HEK293 (cell line): ENCODE measurements around the gene KIF5B.

ENCODE experiments used
- GLI2 ChIP-seq: fragments of 450-650 bp; formaldehyde crosslinking; IDR thresholded peaks from 2 replicates; pipeline ENCODE4; 2017; ENCODE audit warnings: missing biosample characterization, missing genetic modification characterization, low read depth, borderline replicate concordance
- GLIS2 ChIP-seq: fragments of 450-650 bp; formaldehyde crosslinking; IDR thresholded peaks from 2 replicates; pipeline ENCODE4 v1.5.1; 2016; ENCODE audit warnings: missing biosample characterization, missing genetic modification characterization
- HOXD13 ChIP-seq: sonication (generic); formaldehyde crosslinking; IDR thresholded peaks from 2 replicates; pipeline ENCODE4 v1.8.0; 2022; ENCODE audit warnings: missing genetic modification reagents, borderline replicate concordance
- KLF1 ChIP-seq: fragments of 450-650 bp; formaldehyde crosslinking; IDR thresholded peaks from 2 replicates; pipeline ENCODE4 v1.5.1; 2016; ENCODE audit warnings: missing biosample characterization, missing genetic modification characterization
- MYNN ChIP-seq: fragments of 450-650 bp; formaldehyde crosslinking; IDR thresholded peaks from 2 replicates; pipeline ENCODE4 v1.5.1; 2016; ENCODE audit warnings: missing biosample characterization, missing genetic modification characterization, borderline replicate concordance
- ZBTB1 ChIP-seq: fragments of 450-650 bp; formaldehyde crosslinking; IDR thresholded peaks from 2 replicates; pipeline ENCODE4 v1.5.1; 2016; ENCODE audit warnings: missing biosample characterization, missing genetic modification characterization
- ZBTB48 ChIP-seq: fragments of 450-650 bp; formaldehyde crosslinking; IDR thresholded peaks from 2 replicates; pipeline ENCODE4 v1.5.1; 2016; ENCODE audit warnings: missing biosample characterization, missing genetic modification characterization
- ZBTB7A ChIP-seq: fragments of 450-650 bp; formaldehyde crosslinking; IDR thresholded peaks from 2 replicates; pipeline ENCODE4 v1.5.1; 2016; ENCODE audit warnings: low read depth, missing biosample characterization, missing genetic modification characterization
- ZNF121 ChIP-seq: fragments of 450-650 bp; formaldehyde crosslinking; IDR thresholded peaks from 2 replicates; pipeline ENCODE4 v1.5.1; 2016; ENCODE audit warnings: missing biosample characterization, missing genetic modification characterization
- ZNF133 ChIP-seq: fragments of 450-650 bp; formaldehyde crosslinking; IDR thresholded peaks from 2 replicates; pipeline ENCODE4 v1.5.1; 2016; ENCODE audit warnings: missing biosample characterization, missing genetic modification characterization
- ZNF202 ChIP-seq: fragments of 450-650 bp; formaldehyde crosslinking; IDR thresholded peaks from 2 replicates; pipeline ENCODE4 v1.5.1; 2016; ENCODE audit warnings: missing biosample characterization, missing genetic modification characterization, borderline replicate concordance
- ZNF24 ChIP-seq: fragments of 450-650 bp; formaldehyde crosslinking; IDR thresholded peaks from 2 replicates; pipeline ENCODE4 v1.5.1; 2016; ENCODE audit warnings: missing biosample characterization, missing genetic modification characterization
- ZNF350 ChIP-seq: fragments of 450-650 bp; formaldehyde crosslinking; IDR thresholded peaks from 2 replicates; pipeline ENCODE4 v1.5.0; 2017; ENCODE audit warnings: missing biosample characterization, mild to moderate bottlenecking, missing genetic modification characterization
- ZNF391 ChIP-seq: fragments of 450-650 bp; formaldehyde crosslinking; IDR thresholded peaks from 2 replicates; pipeline ENCODE4 v1.5.1; 2016; ENCODE audit warnings: low read depth, missing biosample characterization, missing genetic modification characterization, borderline replicate concordance
- ZNF48 ChIP-seq: fragments of 450-650 bp; formaldehyde crosslinking; IDR thresholded peaks from 2 replicates; pipeline ENCODE4 v1.5.1; 2016; ENCODE audit warnings: missing biosample characterization, missing genetic modification characterization
- ZNF529 ChIP-seq: fragments of 450-650 bp; formaldehyde crosslinking; IDR thresholded peaks from 2 replicates; pipeline ENCODE4 v1.5.1; 2017; ENCODE audit warnings: missing genetic modification characterization, missing biosample characterization; ENCODE audit not compliant: insufficient replicate concordance
- ZNF561 ChIP-seq: fragments of 450-650 bp; IDR thresholded peaks from 2 replicates; pipeline ENCODE4 v1.5.1; 2018; ENCODE audit warnings: missing biosample characterization, missing genetic modification characterization, borderline replicate concordance
- ZNF610 ChIP-seq: fragments of 450-650 bp; formaldehyde crosslinking; IDR thresholded peaks from 2 replicates; pipeline ENCODE4 v1.5.1; 2016; ENCODE audit warnings: missing biosample characterization, missing genetic modification characterization, borderline replicate concordance
- ZNF624 ChIP-seq: fragments of 450-650 bp; formaldehyde crosslinking; IDR thresholded peaks from 2 replicates; pipeline ENCODE4 v1.5.1; 2017; ENCODE audit warnings: missing biosample characterization, missing genetic modification characterization
- ZNF658 ChIP-seq: fragments of 450-650 bp; formaldehyde crosslinking; IDR thresholded peaks from 2 replicates; pipeline ENCODE4; 2016; ENCODE audit warnings: missing biosample characterization, missing genetic modification characterization
- ZNF76 ChIP-seq: fragments of 450-650 bp; formaldehyde crosslinking; IDR thresholded peaks from 2 replicates; pipeline ENCODE4; 2016; ENCODE audit warnings: low read depth, missing biosample characterization, missing genetic modification characterization, borderline replicate concordance
- ZNF768 ChIP-seq: fragments of 450-650 bp; formaldehyde crosslinking; IDR thresholded peaks from 2 replicates; pipeline ENCODE4 v1.5.1; 2018; ENCODE audit warnings: missing biosample characterization, mild to moderate bottlenecking, missing genetic modification characterization
- ZNF776 ChIP-seq: fragments of 450-650 bp; formaldehyde crosslinking; IDR thresholded peaks from 2 replicates; pipeline ENCODE4 v1.5.0; 2017; ENCODE audit warnings: missing biosample characterization, missing genetic modification characterization, borderline replicate concordance
- TF ChIP-seq, protein P1 (sequence below): fragments of 450-650 bp; formaldehyde crosslinking; IDR thresholded peaks from 2 replicates; pipeline ENCODE4 v1.5.1; 2016; ENCODE audit warnings: missing biosample characterization, missing genetic modification characterization
- TF ChIP-seq, protein P2 (sequence below): fragments of 450-650 bp; formaldehyde crosslinking; IDR thresholded peaks from 2 replicates; pipeline ENCODE4 v1.5.1; 2016; ENCODE audit warnings: missing biosample characterization, missing genetic modification characterization
- TF ChIP-seq, protein P3 (sequence below): fragments of 450-650 bp; formaldehyde crosslinking; IDR thresholded peaks from 2 replicates; pipeline ENCODE4 v1.5.1; 2016; ENCODE audit warnings: missing biosample characterization, missing genetic modification characterization
- TF ChIP-seq, protein P4 (sequence below): fragments of 450-650 bp; formaldehyde crosslinking; IDR thresholded peaks from 2 replicates; pipeline ENCODE4 v1.5.1; 2016; ENCODE audit warnings: missing biosample characterization, missing genetic modification characterization
- TF ChIP-seq, protein P5 (sequence below): fragments of 450-650 bp; formaldehyde crosslinking; conservative IDR thresholded peaks from 2 replicates; pipeline ENCODE4 v1.5.1; 2016; ENCODE audit warnings: low read depth, missing biosample characterization, missing genetic modification characterization
- TF ChIP-seq, protein P6 (sequence below): fragments of 450-650 bp; formaldehyde crosslinking; IDR thresholded peaks from 2 replicates; pipeline ENCODE4; 2016; ENCODE audit warnings: missing biosample characterization, missing genetic modification characterization

The KIF5B gene

DNA sequence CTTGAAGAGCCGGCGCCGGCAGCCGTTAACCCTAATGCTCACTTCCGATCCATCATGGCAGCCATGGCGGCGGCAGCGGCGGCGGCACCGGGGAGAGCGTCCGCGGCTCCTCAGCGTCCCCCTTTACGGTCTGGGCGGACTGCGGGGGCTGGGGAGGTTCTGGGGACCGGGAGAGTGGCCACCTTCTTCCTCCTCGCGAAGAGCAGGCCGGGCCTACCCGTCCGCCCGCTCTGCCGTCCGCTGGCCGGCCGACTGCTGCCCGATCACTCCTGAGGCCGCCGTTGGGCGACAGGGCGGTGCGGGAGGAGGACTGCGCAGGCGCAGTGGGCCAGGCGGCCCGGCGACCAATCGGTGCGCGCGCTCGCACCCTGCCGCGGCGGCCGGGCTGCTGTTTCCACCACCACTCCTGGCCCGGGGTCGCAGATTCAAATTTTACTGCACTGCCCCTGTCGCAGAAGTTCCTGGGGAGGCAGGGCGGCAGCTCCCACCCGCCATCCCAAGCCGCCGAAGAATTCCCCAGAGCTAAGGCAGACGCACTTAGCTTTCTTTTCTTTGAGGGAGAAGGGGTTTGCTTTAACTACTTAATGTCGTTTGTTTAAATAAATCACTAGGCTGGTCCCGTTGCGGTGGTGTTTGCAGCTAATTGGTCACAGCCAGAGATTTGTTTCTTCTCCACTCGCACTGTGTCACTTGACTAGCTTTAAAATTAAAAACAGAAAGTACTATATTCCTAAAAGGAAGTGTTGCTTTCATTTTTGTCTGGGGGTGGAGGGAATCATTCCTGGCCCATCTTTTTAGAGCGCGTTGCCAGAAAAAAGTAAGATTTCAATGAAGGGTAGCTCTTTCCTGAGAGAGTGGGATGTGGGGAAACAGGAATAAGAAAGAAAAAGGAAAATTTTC is at the start of gene KIF5B (continued):
- TF ChIP-seq ZNF24 (0 out of 2 replicates have a peak, but pooled peaks have one; percentile 19), GLI2 (tag by site-specific recombination) (no peak), ZNF350 (tag by site-specific recombination) (no peak), MYNN (tag by site-specific recombination) (no peak), ZBTB48 (tag by site-specific recombination) (no peak), ZNF48 (tag by site-specific recombination) (no peak), ZNF610 (0 out of 2 replicates have a peak, but pooled peaks have one; percentile 3), ZNF133 (tag by site-specific recombination) (0 out of 2 replicates have a peak, but pooled peaks have one; percentile 19), ZNF768 (0 out of 2 replicates have a peak, but pooled peaks have one; percentile 19), GLIS2 (no peak), ZBTB1 (tag by site-specific recombination) (no peak), ZNF529 (no peak), ZNF76 (peak; percentile 53), ZNF624 (tag by site-specific recombination) (no peak), ZNF391 (tag by site-specific recombination) (peak; percentile 78; the same call in 1 of the 2 replicates), ZNF658 (tag by site-specific recombination) (no peak), ZBTB7A (no peak), HOXD13 (CRISPR knock-in tag) (no peak), ZNF776 (tag by site-specific recombination) (no peak), ZNF561 (tag by site-specific recombination) (no peak), KLF1 (no peak), ZNF121 (tag by site-specific recombination) (peak; percentile 88), ZNF202 (tag by site-specific recombination) (no peak)
- TF ChIP-seq, protein P1, sequence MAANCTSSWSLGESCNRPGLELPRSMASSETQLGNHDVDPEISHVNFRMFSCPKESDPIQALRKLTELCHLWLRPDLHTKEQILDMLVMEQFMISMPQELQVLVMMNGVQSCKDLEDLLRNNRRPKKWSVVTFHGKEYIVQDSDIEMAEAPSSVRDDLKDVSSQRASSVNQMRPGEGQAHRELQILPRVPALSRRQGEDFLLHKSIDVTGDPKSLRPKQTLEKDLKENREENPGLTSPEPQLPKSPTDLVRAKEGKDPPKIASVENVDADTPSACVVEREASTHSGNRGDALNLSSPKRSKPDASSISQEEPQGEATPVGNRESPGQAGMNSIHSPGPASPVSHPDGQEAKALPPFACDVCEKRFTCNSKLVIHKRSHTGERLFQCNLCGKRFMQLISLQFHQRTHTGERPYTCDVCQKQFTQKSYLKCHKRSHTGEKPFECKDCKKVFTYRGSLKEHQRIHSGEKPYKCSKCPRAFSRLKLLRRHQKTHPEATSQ: peak; percentile 56; the same call in 1 of the 2 replicates
- TF ChIP-seq, protein P2, sequence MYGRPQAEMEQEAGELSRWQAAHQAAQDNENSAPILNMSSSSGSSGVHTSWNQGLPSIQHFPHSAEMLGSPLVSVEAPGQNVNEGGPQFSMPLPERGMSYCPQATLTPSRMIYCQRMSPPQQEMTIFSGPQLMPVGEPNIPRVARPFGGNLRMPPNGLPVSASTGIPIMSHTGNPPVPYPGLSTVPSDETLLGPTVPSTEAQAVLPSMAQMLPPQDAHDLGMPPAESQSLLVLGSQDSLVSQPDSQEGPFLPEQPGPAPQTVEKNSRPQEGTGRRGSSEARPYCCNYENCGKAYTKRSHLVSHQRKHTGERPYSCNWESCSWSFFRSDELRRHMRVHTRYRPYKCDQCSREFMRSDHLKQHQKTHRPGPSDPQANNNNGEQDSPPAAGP (tag by site-specific recombination): peak; percentile 60; the same call in 1 of the 2 replicates
- TF ChIP-seq, protein P3, sequence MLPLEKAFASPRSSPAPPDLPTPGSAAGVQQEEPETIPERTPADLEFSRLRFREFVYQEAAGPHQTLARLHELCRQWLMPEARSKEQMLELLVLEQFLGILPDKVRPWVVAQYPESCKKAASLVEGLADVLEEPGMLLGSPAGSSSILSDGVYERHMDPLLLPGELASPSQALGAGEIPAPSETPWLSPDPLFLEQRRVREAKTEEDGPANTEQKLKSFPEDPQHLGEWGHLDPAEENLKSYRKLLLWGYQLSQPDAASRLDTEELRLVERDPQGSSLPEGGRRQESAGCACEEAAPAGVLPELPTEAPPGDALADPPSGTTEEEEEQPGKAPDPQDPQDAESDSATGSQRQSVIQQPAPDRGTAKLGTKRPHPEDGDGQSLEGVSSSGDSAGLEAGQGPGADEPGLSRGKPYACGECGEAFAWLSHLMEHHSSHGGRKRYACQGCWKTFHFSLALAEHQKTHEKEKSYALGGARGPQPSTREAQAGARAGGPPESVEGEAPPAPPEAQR (tag by site-specific recombination): no peak
- TF ChIP-seq, protein P4, sequence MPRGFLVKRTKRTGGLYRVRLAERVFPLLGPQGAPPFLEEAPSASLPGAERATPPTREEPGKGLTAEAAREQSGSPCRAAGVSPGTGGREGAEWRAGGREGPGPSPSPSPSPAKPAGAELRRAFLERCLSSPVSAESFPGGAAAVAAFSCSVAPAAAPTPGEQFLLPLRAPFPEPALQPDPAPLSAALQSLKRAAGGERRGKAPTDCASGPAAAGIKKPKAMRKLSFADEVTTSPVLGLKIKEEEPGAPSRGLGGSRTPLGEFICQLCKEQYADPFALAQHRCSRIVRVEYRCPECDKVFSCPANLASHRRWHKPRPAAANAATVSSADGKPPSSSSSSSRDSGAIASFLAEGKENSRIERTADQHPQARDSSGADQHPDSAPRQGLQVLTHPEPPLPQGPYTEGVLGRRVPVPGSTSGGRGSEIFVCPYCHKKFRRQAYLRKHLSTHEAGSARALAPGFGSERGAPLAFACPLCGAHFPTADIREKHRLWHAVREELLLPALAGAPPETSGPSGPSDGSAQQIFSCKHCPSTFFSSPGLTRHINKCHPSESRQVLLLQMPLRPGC: no peak
- TF ChIP-seq, protein P5, sequence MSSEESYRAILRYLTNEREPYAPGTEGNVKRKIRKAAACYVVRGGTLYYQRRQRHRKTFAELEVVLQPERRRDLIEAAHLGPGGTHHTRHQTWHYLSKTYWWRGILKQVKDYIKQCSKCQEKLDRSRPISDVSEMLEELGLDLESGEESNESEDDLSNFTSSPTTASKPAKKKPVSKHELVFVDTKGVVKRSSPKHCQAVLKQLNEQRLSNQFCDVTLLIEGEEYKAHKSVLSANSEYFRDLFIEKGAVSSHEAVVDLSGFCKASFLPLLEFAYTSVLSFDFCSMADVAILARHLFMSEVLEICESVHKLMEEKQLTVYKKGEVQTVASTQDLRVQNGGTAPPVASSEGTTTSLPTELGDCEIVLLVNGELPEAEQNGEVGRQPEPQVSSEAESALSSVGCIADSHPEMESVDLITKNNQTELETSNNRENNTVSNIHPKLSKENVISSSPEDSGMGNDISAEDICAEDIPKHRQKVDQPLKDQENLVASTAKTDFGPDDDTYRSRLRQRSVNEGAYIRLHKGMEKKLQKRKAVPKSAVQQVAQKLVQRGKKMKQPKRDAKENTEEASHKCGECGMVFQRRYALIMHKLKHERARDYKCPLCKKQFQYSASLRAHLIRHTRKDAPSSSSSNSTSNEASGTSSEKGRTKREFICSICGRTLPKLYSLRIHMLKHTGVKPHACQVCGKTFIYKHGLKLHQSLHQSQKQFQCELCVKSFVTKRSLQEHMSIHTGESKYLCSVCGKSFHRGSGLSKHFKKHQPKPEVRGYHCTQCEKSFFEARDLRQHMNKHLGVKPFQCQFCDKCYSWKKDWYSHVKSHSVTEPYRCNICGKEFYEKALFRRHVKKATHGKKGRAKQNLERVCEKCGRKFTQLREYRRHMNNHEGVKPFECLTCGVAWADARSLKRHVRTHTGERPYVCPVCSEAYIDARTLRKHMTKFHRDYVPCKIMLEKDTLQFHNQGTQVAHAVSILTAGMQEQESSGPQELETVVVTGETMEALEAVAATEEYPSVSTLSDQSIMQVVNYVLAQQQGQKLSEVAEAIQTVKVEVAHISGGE (tag by site-specific recombination): peak; percentile 49; the same call in 1 of the 2 replicates
- TF ChIP-seq, protein P6, sequence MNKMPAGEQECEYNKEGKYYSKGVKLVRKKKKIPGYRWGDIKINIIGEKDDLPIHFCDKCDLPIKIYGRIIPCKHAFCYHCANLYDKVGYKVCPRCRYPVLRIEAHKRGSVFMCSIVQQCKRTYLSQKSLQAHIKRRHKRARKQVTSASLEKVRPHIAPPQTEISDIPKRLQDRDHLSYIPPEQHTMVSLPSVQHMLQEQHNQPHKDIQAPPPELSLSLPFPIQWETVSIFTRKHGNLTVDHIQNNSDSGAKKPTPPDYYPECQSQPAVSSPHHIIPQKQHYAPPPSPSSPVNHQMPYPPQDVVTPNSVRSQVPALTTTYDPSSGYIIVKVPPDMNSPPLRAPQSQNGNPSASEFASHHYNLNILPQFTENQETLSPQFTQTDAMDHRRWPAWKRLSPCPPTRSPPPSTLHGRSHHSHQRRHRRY (tag by site-specific recombination): no peak
